ENCODE measurements around the gene PPP1R26.
A peak's percentile ranks its signal among the peaks of the same experiment; 100 is the strongest.
"Not testable (repeated sequence)": the region's sequence is repeated elsewhere in the genome, so short reads cannot be mapped to it uniquely, and the experiment has no call there.

The PPP1R26 gene

DNA sequence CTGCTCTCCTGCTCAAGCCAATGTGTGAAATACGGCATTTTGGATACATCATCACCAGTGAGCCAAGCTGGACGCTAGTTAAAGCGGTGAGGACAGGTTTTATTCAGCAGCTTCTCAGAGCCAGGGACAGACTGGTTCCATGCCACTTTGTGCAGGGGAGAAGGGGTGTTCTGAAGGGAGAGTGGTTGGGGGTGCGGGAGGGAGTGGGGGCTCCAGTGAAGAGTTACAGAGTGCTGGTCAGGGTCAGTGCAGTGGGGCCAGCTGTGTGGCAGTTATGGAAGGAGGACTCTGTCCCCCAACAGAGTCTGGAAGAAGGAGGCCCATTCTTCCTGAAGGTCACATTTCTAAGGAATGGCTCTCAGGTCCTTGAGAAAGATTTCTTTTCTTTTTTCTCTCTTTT, 55.2 kb downstream of the PPP1R26 start:
- not testable (repeated sequence) for H2AK5ac ChIP-seq (ENCODE audit: low read length); H3K36me3 ChIP-seq (ENCODE audit: control insufficient read depth in 1 of 2, insufficient read depth in 2 of 2, low read length in 2 of 2); H3K79me1 ChIP-seq (ENCODE audit: low read length); H2BK120ac ChIP-seq (ENCODE audit: insufficient read depth, low read length, poor library complexity); H3K4me3 ChIP-seq (ENCODE audit: low read depth, low read length); H3K18ac ChIP-seq (ENCODE audit: low read length); H3K27ac ChIP-seq (ENCODE audit: low read depth, low read length); H2AFZ ChIP-seq (ENCODE audit: insufficient read depth, low read length, poor library complexity); H2BK5ac ChIP-seq (ENCODE audit: low read depth, low read length, poor library complexity); H3K27me3 ChIP-seq (ENCODE audit: insufficient read depth, low read length); H3K23ac ChIP-seq (ENCODE audit: low read length); H3K14ac ChIP-seq (ENCODE audit: low read length); H4K8ac ChIP-seq (ENCODE audit: low read depth, low read length); H3K4me2 ChIP-seq (ENCODE audit: low read length); DNase-seq; H3K9ac ChIP-seq (ENCODE audit: low read length); H3K4ac ChIP-seq (ENCODE audit: low read depth, low read length); H3K9me3 ChIP-seq (ENCODE audit: insufficient read depth, low read depth, low read length); H3K79me2 ChIP-seq (ENCODE audit: control insufficient read depth, insufficient read depth, low read length, poor library complexity); H4K12ac ChIP-seq (ENCODE audit: low read depth, low read length)
- H4K91ac ChIP-seq (ENCODE audit: low read depth, low read length) = peak overlapping the region; percentile 29
- peaks cover 0 to 15% of the 10 kb centered on the region in 2 experiments for H3K4me1 ChIP-seq (ENCODE audit: control insufficient read depth in 1 of 2, insufficient read depth in 2 of 2, low read length in 2 of 2)
- H2BK12ac ChIP-seq (ENCODE audit: low read length) = peak overlapping the region; percentile 1
- WGBS (ENCODE audit: extremely low coverage, insufficient coverage, insufficient read length) = no CpG with 5 or more reads among the region's 4 CpGs

DNA sequence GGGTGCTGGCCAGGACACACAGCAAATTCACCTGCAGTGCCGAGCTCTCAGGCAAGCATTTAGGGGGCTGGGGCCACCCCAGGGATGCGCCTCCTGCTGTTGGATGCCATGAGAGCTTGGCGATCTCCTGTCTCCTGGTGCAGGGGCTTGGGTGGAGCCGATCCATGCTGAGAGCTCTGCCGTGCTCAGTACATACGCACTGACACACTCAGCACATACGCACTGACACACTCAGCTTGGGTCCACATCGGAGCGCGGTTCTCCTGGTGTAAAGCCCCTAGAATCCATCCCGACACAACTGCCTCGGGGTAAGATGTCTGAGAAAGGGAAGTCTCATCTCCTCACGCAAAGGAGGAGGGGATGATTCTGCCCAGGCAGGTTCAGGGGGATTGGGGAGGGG, 56.0 kb downstream of the PPP1R26 start:
- not testable (repeated sequence) for H2BK120ac ChIP-seq (ENCODE audit: insufficient read depth, low read length, poor library complexity); H3K9ac ChIP-seq (ENCODE audit: low read length); H3K27me3 ChIP-seq (ENCODE audit: insufficient read depth, low read length); H3K4ac ChIP-seq (ENCODE audit: low read depth, low read length); H3K4me2 ChIP-seq (ENCODE audit: low read length); H4K12ac ChIP-seq (ENCODE audit: low read depth, low read length); H3K36me3 ChIP-seq (ENCODE audit: control insufficient read depth in 1 of 2, insufficient read depth in 2 of 2, low read length in 2 of 2); H3K9me3 ChIP-seq (ENCODE audit: insufficient read depth, low read depth, low read length); H4K91ac ChIP-seq (ENCODE audit: low read depth, low read length); H2BK5ac ChIP-seq (ENCODE audit: low read depth, low read length, poor library complexity); DNase-seq; H3K18ac ChIP-seq (ENCODE audit: low read length); H3K79me1 ChIP-seq (ENCODE audit: low read length); H4K8ac ChIP-seq (ENCODE audit: low read depth, low read length); H2BK12ac ChIP-seq (ENCODE audit: low read length); H3K27ac ChIP-seq (ENCODE audit: low read depth, low read length); H3K14ac ChIP-seq (ENCODE audit: low read length); H3K23ac ChIP-seq (ENCODE audit: low read length); H2AK5ac ChIP-seq (ENCODE audit: low read length); H3K79me2 ChIP-seq (ENCODE audit: control insufficient read depth, insufficient read depth, low read length, poor library complexity); H2AFZ ChIP-seq (ENCODE audit: insufficient read depth, low read length, poor library complexity); H3K4me3 ChIP-seq (ENCODE audit: low read depth, low read length)
- no CpG with 5 or more reads among the region's 13 CpGs for WGBS (ENCODE audit: extremely low coverage, insufficient coverage, insufficient read length)
- peaks cover 0 to 15% of the 10 kb centered on the region in 2 experiments for H3K4me1 ChIP-seq (ENCODE audit: control insufficient read depth in 1 of 2, insufficient read depth in 2 of 2, low read length in 2 of 2)

DNA sequence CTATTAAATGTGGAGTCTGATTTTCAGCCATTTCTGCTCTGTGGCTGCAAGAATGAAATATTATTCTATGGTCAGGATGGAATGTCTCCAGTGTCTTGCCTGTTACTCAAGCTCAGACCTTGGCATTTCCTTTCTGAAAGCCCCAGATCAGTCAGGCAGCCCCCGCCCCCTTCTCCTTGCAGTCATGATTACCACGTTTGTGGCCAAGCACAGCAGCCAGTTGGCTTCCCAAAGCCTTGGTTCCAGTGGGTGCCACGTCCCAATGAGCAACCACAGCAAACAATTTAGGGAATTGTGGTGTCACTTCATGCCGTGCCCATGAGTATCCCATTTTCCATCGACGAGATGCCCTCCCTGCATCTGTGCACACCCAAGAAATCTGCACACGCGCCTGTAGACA, 56.6 kb downstream of the PPP1R26 start:
- H3K18ac ChIP-seq (ENCODE audit: low read length) = no peak overlapping the region
- H3K27me3 ChIP-seq (ENCODE audit: insufficient read depth, low read length) = no peaks in the 10 kb centered on the region
- no peak overlapping the region for H3K4me3 ChIP-seq (ENCODE audit: low read depth, low read length)
- H3K14ac ChIP-seq (ENCODE audit: low read length) = no peak overlapping the region
- no peak for DNase-seq
- H3K9me3 ChIP-seq (ENCODE audit: insufficient read depth, low read depth, low read length) = no peaks in the 10 kb centered on the region
- no peak overlapping the region for H4K8ac ChIP-seq (ENCODE audit: low read depth, low read length)
- no peak overlapping the region for H3K23ac ChIP-seq (ENCODE audit: low read length)
- peaks cover 2% of the 10 kb centered on the region for H3K79me1 ChIP-seq (ENCODE audit: low read length)
- no peak overlapping the region for H2BK5ac ChIP-seq (ENCODE audit: low read depth, low read length, poor library complexity)
- H3K4ac ChIP-seq (ENCODE audit: low read depth, low read length) = no peak overlapping the region
- H3K79me2 ChIP-seq (ENCODE audit: control insufficient read depth, insufficient read depth, low read length, poor library complexity) = no peaks in the 10 kb centered on the region
- H3K4me2 ChIP-seq (ENCODE audit: low read length) = no peak overlapping the region
- peaks cover 0 to 15% of the 10 kb centered on the region in 2 experiments for H3K4me1 ChIP-seq (ENCODE audit: control insufficient read depth in 1 of 2, insufficient read depth in 2 of 2, low read length in 2 of 2)
- no peaks in the 10 kb centered on the region for H3K36me3 ChIP-seq (ENCODE audit: control insufficient read depth in 1 of 2, insufficient read depth in 2 of 2, low read length in 2 of 2)
- H3K9ac ChIP-seq (ENCODE audit: low read length) = no peak overlapping the region
- no CpG with 5 or more reads among the region's 8 CpGs for WGBS (ENCODE audit: extremely low coverage, insufficient coverage, insufficient read length)
- H3K27ac ChIP-seq (ENCODE audit: low read depth, low read length) = no peak overlapping the region
- no peak overlapping the region for H2AFZ ChIP-seq (ENCODE audit: insufficient read depth, low read length, poor library complexity)
- H2BK12ac ChIP-seq (ENCODE audit: low read length) = no peak overlapping the region
- no peak overlapping the region for H4K12ac ChIP-seq (ENCODE audit: low read depth, low read length)
- H2AK5ac ChIP-seq (ENCODE audit: low read length) = no peak overlapping the region
- H4K91ac ChIP-seq (ENCODE audit: low read depth, low read length) = no peak overlapping the region
- no peak overlapping the region for H2BK120ac ChIP-seq (ENCODE audit: insufficient read depth, low read length, poor library complexity)

Measured in trophoblast cell (in vitro differentiated cells and primary cell).